Left renal cortex interstitium (tissue), 4 donors: ENCODE measurements around the gene PPIB. TPM values are rescaled to one million over a fixed set of nuclear protein-coding genes. Genes with fewer than 3 reads are reported as not detected.
"Not testable (repeated sequence)": the region's sequence is repeated elsewhere in the genome, so short reads cannot be mapped to it uniquely, and the experiment has no call there.

Experiments
- DNase-seq, 4 donors: peaks; one replicate each; pipeline ENCODE4 v3.0.0-alpha.2; 2013; ENCODE audit warnings: low read depth in 4 of 4, low spot score in 2 of 4, missing footprints in 1 of 4
- polyA plus RNA-seq, 4 donors: library from polyadenylated mRNA; unstranded; fragments of 120-200 nt; gene quantifications; one replicate each; pipeline ENCODE4 v1.2.1, GENCODE V29; 2013; ENCODE audit not compliant: insufficient read length in 4 of 4

Gene PPIB
- polyA plus RNA-seq, 4 donors = 530 to 655 (median 552) TPM

GRCh38 chr15:64111679-64112050, 51.2 kb downstream of the PPIB start:
- DNase-seq = no peak

DNA sequence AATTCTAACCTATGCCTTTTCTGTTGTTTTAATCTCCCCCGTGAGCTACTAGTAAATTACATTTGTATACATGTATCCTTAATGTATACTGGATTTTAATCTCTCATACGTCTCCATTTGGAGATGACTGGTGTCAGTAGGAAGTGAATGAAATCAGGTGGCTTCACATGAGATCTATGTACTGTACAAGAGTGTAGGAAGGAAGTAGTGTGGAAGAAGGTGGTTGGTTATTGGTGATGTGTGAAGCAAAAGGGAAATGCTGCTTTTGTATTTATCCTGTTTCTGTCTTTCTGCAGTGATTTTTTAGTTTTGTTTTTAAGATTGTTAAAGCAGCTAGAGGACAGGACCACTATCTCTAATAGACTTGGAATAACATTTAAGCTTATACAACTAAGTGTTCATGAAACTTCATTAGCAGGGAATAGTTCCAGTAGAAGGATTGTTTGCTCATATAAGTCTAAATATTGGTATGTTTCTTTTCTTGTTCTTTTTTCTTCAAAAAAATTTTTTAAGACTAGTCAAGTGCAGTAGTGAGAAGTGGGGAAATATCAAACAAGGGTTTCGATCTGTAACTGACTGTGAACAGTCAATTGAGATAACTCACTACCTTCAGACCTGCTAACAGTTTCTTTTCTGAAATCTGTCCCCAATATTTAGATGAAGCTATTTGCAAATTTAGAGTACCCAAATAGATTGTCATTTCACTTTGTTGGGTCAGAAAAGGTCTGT, 51.7 kb downstream of the PPIB start:
- no peak for DNase-seq

GRCh38 chr15:64110108-64110701, 52.6 kb downstream of the PPIB start:
- not testable (repeated sequence) for DNase-seq

DNA sequence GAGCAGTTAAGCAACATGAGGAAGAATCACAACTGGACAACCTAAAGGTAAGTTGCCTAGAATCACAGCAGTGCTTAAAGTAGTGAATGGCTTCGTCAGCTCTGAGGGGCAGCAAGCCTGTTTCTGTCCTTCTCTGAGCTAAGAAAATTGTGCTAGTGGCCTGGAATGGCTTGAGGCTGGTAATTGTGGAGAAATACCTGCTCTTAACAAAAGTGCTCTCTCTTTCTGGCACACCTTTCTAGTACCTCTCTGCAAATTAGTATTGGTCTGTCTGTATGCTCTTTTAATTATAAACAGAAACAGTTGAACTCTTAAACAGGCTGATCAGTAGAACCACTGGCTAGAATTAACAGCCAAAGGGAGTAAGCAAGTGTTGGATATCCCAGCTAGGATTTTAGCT, 55.5 kb downstream of the PPIB start:
- no peak for DNase-seq

Other genes starting within 250 kb of the PPIB start
- 1 to 10 TPM; 4.2 to 8.4 (median 6.4) TPM for gene DAPK2, start 116.5 kb downstream of the PPIB start, polyA plus RNA-seq
- 10 to 100 TPM; 82.1 to 94.9 (median 86.5) TPM for gene CIAO2A, start 69.2 kb downstream of the PPIB start, polyA plus RNA-seq
- 100 to 1,000 TPM in 3 of 4 donors, 10 to 100 TPM in 1; 96.2 to 114 (median 112) TPM for gene SNX1, start 67.0 kb downstream of the PPIB start, polyA plus RNA-seq
- 1 to 10 TPM; 1.1 to 2.7 (median 1.9) TPM for gene SNX22, start 11.3 kb downstream of the PPIB start, polyA plus RNA-seq
- gene CSNK1G1, start 193.2 kb upstream of the PPIB start, polyA plus RNA-seq = 10 to 100 TPM; 16.6 to 22.6 (median 21.5) TPM
- 10 to 100 TPM; 42.2 to 59.4 (median 52.7) TPM for gene PCLAF, start 218.4 kb upstream of the PPIB start, polyA plus RNA-seq
- 10 to 100 TPM; 34.7 to 51.5 (median 42.0) TPM for gene TRIP4, start 224.8 kb upstream of the PPIB start, polyA plus RNA-seq